ENCODE data around the gene CRYBB3. TPM values are rescaled to one million over a fixed set of nuclear protein-coding genes. Genes with fewer than 3 reads are reported as not detected.

The CRYBB3 gene
- total RNA-seq, 1 experiment from 2014 or later = not detected

DNA sequence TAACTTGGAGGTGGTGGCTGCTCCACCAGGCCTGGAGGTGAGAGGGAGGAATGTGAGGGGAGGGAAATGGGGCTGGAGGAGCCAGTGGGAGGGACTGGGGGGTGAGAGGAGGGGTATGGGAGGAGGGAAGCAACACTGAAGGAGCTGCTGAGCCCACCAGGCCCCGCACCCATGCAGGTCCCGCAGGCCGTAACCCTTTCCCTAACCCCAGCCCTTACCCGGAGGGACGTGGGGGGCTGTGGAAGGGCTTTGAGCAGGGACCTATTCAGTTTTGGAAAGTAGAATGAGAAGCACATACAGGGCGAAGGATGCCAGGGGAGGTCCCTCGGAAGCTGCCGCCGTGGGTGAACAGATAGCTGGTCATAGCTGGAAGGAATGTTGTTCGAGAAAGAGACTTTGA lies 33.9 kb upstream of the CRYBB3 start:
- POLR2A ChIA-PET = no interaction called here
- no peaks in the 10 kb centered on the region for H3K4me1 Mint-ChIP-seq (ENCODE audit: low read depth, unreplicated experiment)
- H3K36me3 Mint-ChIP-seq (ENCODE audit: insufficient read depth, unreplicated experiment) = peaks cover 7% of the 10 kb centered on the region

DNA sequence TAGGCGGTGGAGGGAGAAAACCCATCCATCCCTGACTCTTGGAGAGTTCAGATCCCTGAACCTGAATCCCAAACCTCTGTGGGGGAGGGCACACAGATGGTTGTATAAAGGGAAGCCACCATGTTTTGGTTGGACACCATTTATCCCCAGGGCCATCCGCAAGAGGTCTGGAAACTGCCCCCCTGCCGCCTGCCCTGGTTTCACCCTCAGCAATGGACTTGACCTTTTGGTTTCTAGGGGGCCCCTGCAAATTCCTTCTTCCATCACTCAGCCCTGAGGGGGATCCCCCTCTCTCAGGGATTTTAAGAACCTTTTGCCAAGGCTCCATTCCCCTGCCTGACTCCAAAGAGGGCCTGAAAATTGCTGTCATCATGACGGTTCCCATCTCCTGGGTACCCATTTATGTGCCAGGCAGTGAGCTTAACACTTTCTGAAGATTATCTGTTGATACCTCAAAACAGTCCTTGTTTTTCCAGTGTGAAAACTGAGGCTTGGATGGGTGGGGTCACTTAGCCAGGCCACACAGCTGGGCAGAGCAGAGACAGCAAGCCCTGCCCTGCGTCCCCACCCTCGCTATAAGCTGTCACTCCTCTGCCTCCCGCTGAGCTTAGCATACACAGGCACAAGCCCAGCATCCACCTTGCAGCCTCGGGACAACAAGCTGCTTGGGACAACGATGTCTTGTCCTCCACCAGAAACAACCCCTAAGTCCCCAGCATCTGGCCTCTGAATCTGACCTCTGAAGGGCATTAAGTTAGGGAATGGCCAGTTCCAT lies 33.2 kb upstream of the CRYBB3 start:
- BruUV-seq (replicated peaks) = no TSS peak
- TF ChIP-seq, protein P1, sequence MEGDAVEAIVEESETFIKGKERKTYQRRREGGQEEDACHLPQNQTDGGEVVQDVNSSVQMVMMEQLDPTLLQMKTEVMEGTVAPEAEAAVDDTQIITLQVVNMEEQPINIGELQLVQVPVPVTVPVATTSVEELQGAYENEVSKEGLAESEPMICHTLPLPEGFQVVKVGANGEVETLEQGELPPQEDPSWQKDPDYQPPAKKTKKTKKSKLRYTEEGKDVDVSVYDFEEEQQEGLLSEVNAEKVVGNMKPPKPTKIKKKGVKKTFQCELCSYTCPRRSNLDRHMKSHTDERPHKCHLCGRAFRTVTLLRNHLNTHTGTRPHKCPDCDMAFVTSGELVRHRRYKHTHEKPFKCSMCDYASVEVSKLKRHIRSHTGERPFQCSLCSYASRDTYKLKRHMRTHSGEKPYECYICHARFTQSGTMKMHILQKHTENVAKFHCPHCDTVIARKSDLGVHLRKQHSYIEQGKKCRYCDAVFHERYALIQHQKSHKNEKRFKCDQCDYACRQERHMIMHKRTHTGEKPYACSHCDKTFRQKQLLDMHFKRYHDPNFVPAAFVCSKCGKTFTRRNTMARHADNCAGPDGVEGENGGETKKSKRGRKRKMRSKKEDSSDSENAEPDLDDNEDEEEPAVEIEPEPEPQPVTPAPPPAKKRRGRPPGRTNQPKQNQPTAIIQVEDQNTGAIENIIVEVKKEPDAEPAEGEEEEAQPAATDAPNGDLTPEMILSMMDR (IDR thresholded peaks at IDR 0.05; ENCODE audit: insufficient read depth in 1 of 2, low read depth in 1 of 2, low read length in 1 of 2, severe bottlenecking in 1 of 2, unreplicated experiment in 1 of 2) = no peak
- intact Hi-C loops (cut with micrococcal nuclease; ENCODE audit: unreplicated experiment) = no loop called here
- Mint-ChIP-seq H3K4me3 (ENCODE audit: unreplicated experiment) (no peak overlapping the region), H3K27me3 (ENCODE audit: insufficient read depth, unreplicated experiment) (no peaks in the 10 kb centered on the region), H3K27ac (ENCODE audit: unreplicated experiment) (no peak overlapping the region), H3K36me3 (ENCODE audit: insufficient read depth, unreplicated experiment) (peaks cover 7% of the 10 kb centered on the region), H3K4me1 (ENCODE audit: low read depth, unreplicated experiment) (no peaks in the 10 kb centered on the region), H3K9me3 (ENCODE audit: unreplicated experiment) (no peaks in the 10 kb centered on the region)
- H3K27me3 ChIP-seq (replicated peaks; ENCODE audit: control insufficient read depth, insufficient read depth, low read length) = no peaks in the 10 kb centered on the region
- no peak overlapping the region for H3K4me3 ChIP-seq (ENCODE audit: low read depth, low read length)
- no peaks in the 10 kb centered on the region for H3K9me3 ChIP-seq
- H3K4me1 ChIP-seq = no peaks in the 10 kb centered on the region
- ChIA-PET CTCF (no interaction called here), POLR2A (no interaction called here)
- H3K36me3 ChIP-seq (ENCODE audit: control insufficient read depth, insufficient read depth, low read length) = no peaks in the 10 kb centered on the region
- no peak for DNase-seq

More for the DNA sequence above, 33.9 kb upstream of the CRYBB3 start:
- no peaks in the 10 kb centered on the region for H3K27me3 Mint-ChIP-seq (ENCODE audit: insufficient read depth, unreplicated experiment)
- Histone ChIP-seq H3K36me3 (ENCODE audit: control insufficient read depth, insufficient read depth, low read length) (no peaks in the 10 kb centered on the region), H3K9me3 (no peaks in the 10 kb centered on the region), H3K4me1 (no peaks in the 10 kb centered on the region), H3K27me3 (replicated peaks; ENCODE audit: control insufficient read depth, insufficient read depth, low read length) (no peaks in the 10 kb centered on the region), H3K4me3 (ENCODE audit: low read depth, low read length) (no peak overlapping the region)
- no peak for DNase-seq
- H3K4me3 Mint-ChIP-seq (ENCODE audit: unreplicated experiment) = no peak overlapping the region
- H3K27ac Mint-ChIP-seq (ENCODE audit: unreplicated experiment) = no peak overlapping the region
- TF ChIP-seq, protein P1 (IDR thresholded peaks at IDR 0.05; ENCODE audit: insufficient read depth in 1 of 2, low read depth in 1 of 2, low read length in 1 of 2, severe bottlenecking in 1 of 2, unreplicated experiment in 1 of 2) = no peak
- intact Hi-C loops (cut with micrococcal nuclease; ENCODE audit: unreplicated experiment) = no loop called here
- CTCF ChIA-PET = no interaction called here
- no TSS peak for BruUV-seq (replicated peaks)
- H3K9me3 Mint-ChIP-seq (ENCODE audit: unreplicated experiment) = no peaks in the 10 kb centered on the region

DNA sequence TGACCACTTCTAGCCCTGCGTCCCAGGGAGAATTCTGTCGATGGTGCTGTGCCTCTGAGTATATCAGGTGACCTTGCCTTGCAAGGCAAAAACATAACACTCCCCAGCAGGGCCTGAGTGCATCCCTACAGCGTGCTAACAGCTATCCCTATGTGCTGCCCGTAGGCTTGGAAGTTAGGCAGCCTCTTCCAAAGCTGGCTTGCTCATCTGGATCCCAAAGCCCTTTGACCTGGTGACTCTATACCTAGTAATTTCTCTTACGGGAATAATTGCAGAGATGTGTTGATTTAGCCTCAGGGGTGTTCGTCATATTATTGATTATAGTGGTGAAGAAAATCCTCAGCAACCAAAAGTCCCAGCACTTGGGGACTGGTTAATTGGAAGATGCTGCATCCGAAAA lies 32.6 kb upstream of the CRYBB3 start:
- Mint-ChIP-seq H3K36me3 (ENCODE audit: insufficient read depth, unreplicated experiment) (peaks cover 10% of the 10 kb centered on the region), H3K4me1 (ENCODE audit: low read depth, unreplicated experiment) (no peaks in the 10 kb centered on the region), H3K9me3 (ENCODE audit: unreplicated experiment) (no peaks in the 10 kb centered on the region), H3K27ac (ENCODE audit: unreplicated experiment) (no peak overlapping the region), H3K4me3 (ENCODE audit: unreplicated experiment) (no peak overlapping the region), H3K27me3 (ENCODE audit: insufficient read depth, unreplicated experiment) (no peaks in the 10 kb centered on the region)
- H3K4me1 ChIP-seq = no peaks in the 10 kb centered on the region
- ChIA-PET POLR2A (no interaction called here), CTCF (no interaction called here)
- no peaks in the 10 kb centered on the region for H3K9me3 ChIP-seq
- H3K36me3 ChIP-seq (ENCODE audit: control insufficient read depth, insufficient read depth, low read length) = no peaks in the 10 kb centered on the region
- TF ChIP-seq, protein P1 (IDR thresholded peaks at IDR 0.05; ENCODE audit: insufficient read depth in 1 of 2, low read depth in 1 of 2, low read length in 1 of 2, severe bottlenecking in 1 of 2, unreplicated experiment in 1 of 2) = no peak
- no TSS peak for BruUV-seq (replicated peaks)
- H3K4me3 ChIP-seq (ENCODE audit: low read depth, low read length) = no peak overlapping the region
- intact Hi-C loops (cut with micrococcal nuclease; ENCODE audit: unreplicated experiment) = no loop called here
- H3K27me3 ChIP-seq (replicated peaks; ENCODE audit: control insufficient read depth, insufficient read depth, low read length) = no peaks in the 10 kb centered on the region
- no peak for DNase-seq
